ENCODE data around the gene SDCCAG8.
A peak's percentile ranks its signal among the peaks of the same experiment; 100 is the strongest.
"Not testable (repeated sequence)": the region's sequence is repeated elsewhere in the genome, so short reads cannot be mapped to it uniquely, and the experiment has no call there.

Gene SDCCAG8

DNA sequence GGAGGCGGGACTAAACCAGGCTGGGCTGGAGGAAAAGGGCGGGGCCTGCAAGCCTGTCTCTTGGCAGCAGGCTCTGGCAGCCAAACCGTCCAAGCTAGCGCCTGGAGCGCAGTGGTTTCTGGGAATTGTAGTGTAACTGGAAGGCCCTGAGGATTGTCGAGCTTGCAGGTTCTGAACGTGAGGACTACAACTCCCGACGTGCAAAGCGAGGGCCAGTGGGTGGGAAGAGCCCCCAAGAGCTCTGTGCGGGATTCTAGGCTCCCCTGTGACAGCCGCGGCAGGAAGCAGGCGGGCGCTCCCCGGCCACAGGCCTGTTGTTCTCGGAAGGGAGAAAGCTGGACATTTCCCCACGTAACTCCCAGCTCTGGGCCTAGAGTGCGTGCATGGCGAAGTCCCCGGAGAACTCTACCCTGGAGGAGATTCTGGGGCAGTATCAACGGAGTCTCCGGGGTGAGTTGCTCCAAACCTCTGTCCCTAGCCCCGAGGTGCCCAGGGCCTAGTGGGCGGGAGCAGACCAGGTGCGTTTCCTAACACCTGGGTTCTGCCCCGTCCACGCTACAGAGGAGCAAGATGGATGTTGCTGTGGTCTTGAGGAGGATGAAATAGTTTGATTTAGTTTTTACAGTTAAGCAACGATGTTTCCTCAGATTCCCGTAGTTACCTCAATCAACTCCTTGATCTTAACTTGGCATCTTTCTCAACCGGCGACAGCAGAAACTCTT is at the start of gene SDCCAG8:
TSS of gene SDCCAG8 (plus strand) at position 251 of the 722 bp plus-strand sequence. CDS start at position 384, 133 bp downstream.
- peak; percentile 97 for DNase-seq

DNA sequence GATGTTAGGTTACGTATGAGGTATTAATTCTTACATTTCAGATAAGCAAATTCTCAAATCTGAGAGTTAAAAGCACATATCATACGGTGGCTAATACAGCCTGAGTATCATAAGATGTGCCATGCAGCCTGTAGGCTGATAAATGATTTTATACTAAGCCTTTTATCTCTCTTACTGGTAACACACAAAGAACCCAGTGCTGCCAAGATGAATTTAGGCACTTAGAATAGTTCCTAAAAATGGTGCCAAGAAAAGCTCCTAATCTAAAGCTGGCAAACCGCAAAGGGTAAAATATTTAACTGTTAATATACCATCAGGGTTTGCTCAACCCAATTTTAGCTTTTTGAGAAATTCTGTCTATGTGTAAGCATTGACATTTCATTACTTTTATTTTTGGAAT is 43.9 kb upstream of the SDCCAG8 start:
- DNase-seq, result not testable (repeated sequence)

DNA sequence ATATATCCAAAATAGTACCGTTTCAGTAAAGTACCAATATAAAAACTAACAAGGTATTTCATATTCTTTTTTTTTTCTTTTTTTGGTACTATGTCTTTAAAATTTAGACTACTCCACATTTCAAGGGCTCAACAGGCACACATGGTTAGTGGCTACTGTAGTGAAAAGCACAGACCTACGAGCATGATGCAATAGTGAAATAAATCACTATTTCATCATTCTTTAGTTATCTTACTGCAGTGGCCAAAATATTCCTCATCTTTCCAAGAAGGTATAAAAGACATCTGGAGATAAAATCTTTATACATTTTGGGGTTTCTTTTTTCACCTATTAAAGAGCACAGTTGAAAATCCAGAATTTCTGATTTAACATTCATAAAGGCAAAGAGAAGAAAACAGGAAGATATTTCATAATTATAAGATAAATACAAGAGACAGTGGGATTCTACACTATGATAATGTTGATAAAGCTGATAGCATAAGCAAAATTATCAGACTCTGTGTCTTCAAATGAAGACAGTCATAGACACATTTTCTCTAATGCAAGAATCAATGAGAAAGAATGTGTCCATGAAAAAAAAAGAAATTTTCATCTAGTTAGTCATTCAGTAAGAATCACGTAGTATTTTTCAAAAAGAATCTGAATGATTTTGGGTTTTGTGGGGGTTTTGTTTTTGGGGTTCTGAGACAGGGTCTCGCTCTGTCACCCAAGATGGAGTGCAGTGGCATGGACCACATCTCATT is 42.6 kb upstream of the SDCCAG8 start:
- no peak for DNase-seq

- DNase-seq, result not testable (repeated sequence)
Measured at GRCh38 chr1:243215276-243215875, 40.5 kb upstream of the SDCCAG8 start.

DNA sequence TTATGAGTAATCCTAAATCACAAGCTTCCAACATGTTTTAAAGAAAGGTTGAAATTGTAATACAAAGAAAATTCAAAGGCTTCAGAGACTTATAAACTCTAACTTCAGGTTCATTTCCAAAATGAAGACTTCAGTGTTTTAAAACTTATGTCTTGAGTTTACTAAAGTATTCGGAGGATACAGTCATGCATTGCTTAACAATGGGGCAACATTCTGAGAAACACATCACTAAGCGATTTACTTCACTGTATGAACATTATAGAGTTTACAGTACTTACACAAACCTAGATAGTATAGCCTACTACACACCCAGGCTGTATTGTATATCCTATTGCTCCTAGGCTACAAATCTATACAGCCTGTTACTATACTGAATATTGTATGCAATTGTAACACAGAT is 39.1 kb upstream of the SDCCAG8 start:
- DNase-seq, result no peak

- DNase-seq, result no peak
Measured at GRCh38 chr1:243217349-243217748, 38.5 kb upstream of the SDCCAG8 start.

GRCh38 chr1:243218059-243218458 is 37.8 kb upstream of the SDCCAG8 start:
- DNase-seq, result no peak

- DNase-seq, result no peak
Measured at GRCh38 chr1:243227622-243228021, 28.2 kb upstream of the SDCCAG8 start.

- DNase-seq, result no peak
Measured at GRCh38 chr1:243229526-243229925, 26.3 kb upstream of the SDCCAG8 start.

- DNase-seq, result peak; percentile 3
Measured at GRCh38 chr1:243230914-243231313, 24.9 kb upstream of the SDCCAG8 start.

DNA sequence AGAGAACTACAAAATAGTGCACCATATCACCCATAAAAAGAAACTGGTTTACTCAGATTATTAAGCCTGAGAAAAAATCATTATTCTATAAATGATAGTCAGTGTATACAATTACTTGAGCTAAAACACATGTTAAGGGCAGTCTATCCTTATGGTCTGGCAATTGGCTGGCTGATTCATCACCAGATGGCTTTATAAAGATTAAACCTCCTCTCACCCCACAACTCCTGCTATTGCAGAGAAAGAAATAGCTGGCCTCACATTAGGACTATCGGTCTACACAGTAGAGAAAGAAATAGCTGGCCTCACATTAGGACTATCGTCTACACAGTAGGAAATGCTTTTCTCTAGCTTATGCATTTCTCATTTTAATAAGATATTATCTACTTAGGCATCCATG is 21.9 kb upstream of the SDCCAG8 start:
- DNase-seq, result no peak

- DNase-seq, result no peak
Measured at GRCh38 chr1:243234978-243235647, 20.7 kb upstream of the SDCCAG8 start.

DNA sequence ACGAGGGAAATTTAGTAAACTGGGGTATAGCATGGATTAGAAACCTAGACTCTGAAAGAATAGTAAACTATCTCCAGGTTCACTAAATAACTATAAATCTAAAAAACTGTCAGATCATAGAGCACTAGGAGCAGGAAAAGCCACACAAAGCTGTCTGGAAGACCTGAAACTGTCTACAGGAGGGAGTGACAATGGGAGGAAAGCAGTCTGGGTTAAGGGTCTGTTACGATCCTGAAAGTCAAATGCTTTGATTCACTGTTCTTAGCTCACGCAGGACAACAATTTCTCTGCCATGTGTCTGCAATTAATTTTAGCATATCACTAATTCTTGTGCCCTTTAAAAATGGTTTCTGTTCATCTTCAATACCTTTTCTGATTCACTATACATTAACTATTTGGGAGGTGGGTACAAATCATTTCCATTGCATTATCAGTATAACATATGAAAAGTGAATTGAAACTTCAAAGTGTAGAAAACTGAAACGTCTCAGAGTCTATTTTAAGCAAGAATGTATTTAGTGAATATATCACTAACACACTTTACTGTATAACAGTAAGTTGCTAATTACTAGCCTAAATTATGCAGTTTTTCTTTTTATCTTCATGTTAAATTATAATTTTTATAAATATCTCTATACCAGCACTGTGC is 19.1 kb upstream of the SDCCAG8 start:
- no peak for DNase-seq

DNA sequence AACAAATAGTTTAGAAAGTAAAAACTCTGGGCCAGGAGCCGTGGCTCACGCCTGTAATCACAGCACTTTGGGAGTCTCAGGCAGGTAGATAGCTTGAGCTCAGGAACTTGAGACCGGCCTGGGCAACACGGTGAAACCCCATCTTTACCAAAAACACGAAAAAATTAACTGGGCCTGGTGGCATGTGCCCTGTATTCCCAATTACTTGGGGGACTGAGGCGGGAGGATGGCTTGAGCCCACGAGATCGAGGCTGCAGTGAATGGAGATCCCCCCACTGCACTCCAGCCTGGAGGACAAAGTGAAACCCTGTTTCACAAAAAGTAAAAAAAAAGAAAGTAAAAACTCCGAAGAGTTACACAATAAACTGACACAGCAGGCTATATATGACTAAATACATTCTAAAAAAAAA is 11.4 kb upstream of the SDCCAG8 start:
- DNase-seq, result no peak

DNA sequence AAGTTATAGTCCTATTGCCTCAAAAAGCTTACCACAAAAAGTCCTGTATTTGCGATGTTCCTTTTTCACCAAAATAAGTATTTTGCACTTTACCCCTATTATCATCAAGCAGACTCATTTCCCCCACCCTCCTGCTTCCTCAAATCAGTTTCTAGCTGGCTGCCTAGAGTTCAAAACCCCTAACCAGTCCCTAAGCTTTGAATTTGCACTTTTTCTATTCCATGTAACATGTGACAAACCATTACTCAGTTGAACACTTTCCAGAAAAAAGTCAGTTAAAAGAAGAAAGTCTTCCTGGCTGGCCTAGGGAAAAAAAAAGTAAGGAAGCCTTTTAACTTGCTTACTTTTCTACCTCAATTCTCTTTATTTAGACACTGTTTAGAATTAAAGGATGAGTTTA is 8.9 kb upstream of the SDCCAG8 start:
- no peak for DNase-seq

GRCh38 chr1:243247901-243248300 is 7.9 kb upstream of the SDCCAG8 start:
- DNase-seq, result no peak

DNA sequence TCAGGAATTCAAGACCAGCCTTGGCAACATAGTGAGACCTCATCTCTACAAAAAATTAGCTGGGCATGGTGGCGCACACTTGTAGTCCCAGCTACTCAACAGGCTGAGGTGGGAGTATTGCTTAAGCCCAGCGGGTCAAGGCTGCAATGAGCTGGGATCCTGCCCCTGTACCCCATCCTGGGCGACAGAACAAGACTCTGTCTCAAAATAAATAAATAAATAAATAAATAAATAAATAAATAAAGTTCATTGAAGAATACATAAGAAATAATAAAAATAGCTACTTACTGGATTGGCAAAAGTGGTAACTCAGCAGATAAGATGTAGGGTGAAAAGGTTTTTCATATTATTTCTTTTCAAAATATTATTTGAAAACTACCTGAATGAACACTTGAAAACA is 6.6 kb upstream of the SDCCAG8 start:
- DNase-seq, result no peak

DNA sequence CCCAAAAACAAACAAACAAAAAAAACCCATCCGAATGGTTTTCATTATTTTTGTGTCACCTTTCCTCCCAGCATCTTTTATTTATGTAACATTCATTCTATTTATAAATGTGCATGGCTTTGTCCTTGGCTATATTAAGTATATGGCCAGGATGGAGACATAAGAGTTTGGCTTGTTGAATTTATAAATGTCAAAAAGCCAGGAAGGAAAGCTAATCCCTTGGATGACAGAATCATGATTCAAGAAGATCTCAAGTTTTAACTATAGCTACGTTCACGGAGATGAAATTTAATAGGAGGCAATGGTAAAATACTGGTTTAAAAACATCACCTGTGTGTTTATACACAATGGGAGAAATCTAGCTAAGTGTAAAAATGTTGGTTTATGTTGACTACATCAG is 5.7 kb upstream of the SDCCAG8 start:
- no peak for DNase-seq

DNA sequence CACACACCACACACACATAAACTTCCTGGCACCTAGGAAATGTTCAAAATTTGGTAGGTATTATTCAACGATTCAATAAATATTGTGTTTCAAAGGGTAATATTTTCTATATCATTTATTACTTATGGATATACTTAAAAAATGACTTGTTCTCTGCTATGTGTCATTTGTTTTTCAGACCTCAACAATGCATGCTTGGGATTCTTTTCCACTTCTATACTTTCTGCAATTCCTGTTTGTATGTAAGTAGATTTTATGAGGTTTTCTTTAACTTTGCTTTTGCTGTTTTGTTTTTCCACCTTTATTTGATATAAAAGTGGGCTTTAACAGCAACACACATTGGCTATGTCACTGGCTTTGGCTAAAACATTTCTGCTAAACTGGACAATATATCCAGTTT is 4.3 kb upstream of the SDCCAG8 start:
- DNase-seq, result no peak

- DNase-seq, result no peak
Measured at GRCh38 chr1:243253211-243253925, 2.5 kb upstream of the SDCCAG8 start.

DNA sequence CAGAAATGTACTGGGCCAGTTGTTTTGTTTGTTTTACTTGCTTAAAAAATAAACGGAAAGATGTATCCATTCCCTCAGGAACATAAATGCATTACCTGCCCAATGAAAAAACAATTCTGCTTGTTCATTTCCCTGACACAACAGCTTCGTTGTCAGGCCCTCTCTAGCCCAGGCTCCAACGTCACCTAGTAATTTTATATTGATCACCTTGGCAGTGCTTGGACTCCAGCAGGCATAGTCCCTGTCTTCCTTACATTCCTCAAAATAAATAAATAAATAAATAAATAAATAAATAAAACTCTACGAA is 2.0 kb upstream of the SDCCAG8 start:
- no peak for DNase-seq

- DNase-seq, result peak; percentile 14
Measured at GRCh38 chr1:243254233-243254926, 1.5 kb upstream of the SDCCAG8 start.

Data from NCI-H2029 (cell line).